Measurements from ENCODE around the gene PDE11A.

The PDE11A gene

GRCh38 chr2:177896587-177896986 is 176.0 kb downstream of the PDE11A start:
- H3K79me2 ChIP-seq (ENCODE audit: low read length): no peaks in the 10 kb centered on the region
- H4K20me1 ChIP-seq (ENCODE audit: insufficient read depth, low read length): no peaks in the 10 kb centered on the region
- no peak overlapping the region for H3K4me3 ChIP-seq (ENCODE audit: low read length)
- H3K4me1 ChIP-seq (ENCODE audit: low read length): no peaks in the 10 kb centered on the region
- no peak overlapping the region for H2AFZ ChIP-seq (ENCODE audit: low read depth, low read length)
- TF ChIP-seq CTCF (IDR thresholded peaks at IDR 0.05; ENCODE audit: low read depth, low read length): no peak
- no peak for TF ChIP-seq EZH2phosphoT487 (IDR thresholded peaks at IDR 0.05; ENCODE audit: low read depth)
- no peak overlapping the region for H3K9ac ChIP-seq (ENCODE audit: low read length)
- no peak overlapping the region for H3K4me2 ChIP-seq (ENCODE audit: low read length)
- no peaks in the 10 kb centered on the region for H3K27me3 ChIP-seq (ENCODE audit: low read depth, low read length)
- no peaks in the 10 kb centered on the region for H3K36me3 ChIP-seq (replicated peaks; ENCODE audit: low read depth, low read length)
- H3K9me3 ChIP-seq (ENCODE audit: insufficient read depth, low read length): no peaks in the 10 kb centered on the region
- H3K27ac ChIP-seq (ENCODE audit: low read length): no peak overlapping the region

- H3K36me3 ChIP-seq (replicated peaks; ENCODE audit: low read depth, low read length): no peaks in the 10 kb centered on the region
- no peaks in the 10 kb centered on the region for H3K4me1 ChIP-seq (ENCODE audit: low read length)
- no peak overlapping the region for H3K4me3 ChIP-seq (ENCODE audit: low read length)
- no peak overlapping the region for H3K27ac ChIP-seq (ENCODE audit: low read length)
- no peak overlapping the region for H2AFZ ChIP-seq (ENCODE audit: low read depth, low read length)
- no peaks in the 10 kb centered on the region for H3K9me3 ChIP-seq (ENCODE audit: insufficient read depth, low read length)
- H3K4me2 ChIP-seq (ENCODE audit: low read length): no peak overlapping the region
- H3K9ac ChIP-seq (ENCODE audit: low read length): no peak overlapping the region
- TF ChIP-seq EZH2phosphoT487 (IDR thresholded peaks at IDR 0.05; ENCODE audit: low read depth) (no peak), CTCF (IDR thresholded peaks at IDR 0.05; ENCODE audit: low read depth, low read length) (no peak)
- no peaks in the 10 kb centered on the region for H3K79me2 ChIP-seq (ENCODE audit: low read length)
- H4K20me1 ChIP-seq (ENCODE audit: insufficient read depth, low read length): no peaks in the 10 kb centered on the region
- H3K27me3 ChIP-seq (ENCODE audit: low read depth, low read length): no peaks in the 10 kb centered on the region
Observed at GRCh38 chr2:177894546-177894945, 178.0 kb downstream of the PDE11A start.

GRCh38 chr2:177893880-177894279 is 178.7 kb downstream of the PDE11A start:
- no peaks in the 10 kb centered on the region for H3K4me1 ChIP-seq (ENCODE audit: low read length)
- TF ChIP-seq EZH2phosphoT487 (IDR thresholded peaks at IDR 0.05; ENCODE audit: low read depth) (no peak), CTCF (IDR thresholded peaks at IDR 0.05; ENCODE audit: low read depth, low read length) (no peak)
- H3K4me3 ChIP-seq (ENCODE audit: low read length): no peak overlapping the region
- H3K79me2 ChIP-seq (ENCODE audit: low read length): no peaks in the 10 kb centered on the region
- H3K27me3 ChIP-seq (ENCODE audit: low read depth, low read length): no peaks in the 10 kb centered on the region
- H3K4me2 ChIP-seq (ENCODE audit: low read length): no peak overlapping the region
- H3K9me3 ChIP-seq (ENCODE audit: insufficient read depth, low read length): no peaks in the 10 kb centered on the region
- no peak overlapping the region for H3K9ac ChIP-seq (ENCODE audit: low read length)
- no peak overlapping the region for H3K27ac ChIP-seq (ENCODE audit: low read length)
- H3K36me3 ChIP-seq (replicated peaks; ENCODE audit: low read depth, low read length): no peaks in the 10 kb centered on the region
- no peaks in the 10 kb centered on the region for H4K20me1 ChIP-seq (ENCODE audit: insufficient read depth, low read length)
- H2AFZ ChIP-seq (ENCODE audit: low read depth, low read length): no peak overlapping the region

GRCh38 chr2:177891533-177891932 is 181.0 kb downstream of the PDE11A start:
- no peaks in the 10 kb centered on the region for H3K4me1 ChIP-seq (ENCODE audit: low read length)
- no peak for TF ChIP-seq CTCF (IDR thresholded peaks at IDR 0.05; ENCODE audit: low read depth, low read length)
- TF ChIP-seq EZH2phosphoT487 (IDR thresholded peaks at IDR 0.05; ENCODE audit: low read depth): no peak
- no peak overlapping the region for H3K4me2 ChIP-seq (ENCODE audit: low read length)
- H2AFZ ChIP-seq (ENCODE audit: low read depth, low read length): no peak overlapping the region
- H3K27ac ChIP-seq (ENCODE audit: low read length): no peak overlapping the region
- H3K4me3 ChIP-seq (ENCODE audit: low read length): no peak overlapping the region
- H4K20me1 ChIP-seq (ENCODE audit: insufficient read depth, low read length): no peaks in the 10 kb centered on the region
- no peak overlapping the region for H3K9ac ChIP-seq (ENCODE audit: low read length)
- no peaks in the 10 kb centered on the region for H3K36me3 ChIP-seq (replicated peaks; ENCODE audit: low read depth, low read length)
- H3K27me3 ChIP-seq (ENCODE audit: low read depth, low read length): 0 out of 2 replicates have a peak, but pooled peaks cover 3% of the 10 kb centered on the region
- H3K9me3 ChIP-seq (ENCODE audit: insufficient read depth, low read length): no peaks in the 10 kb centered on the region
- H3K79me2 ChIP-seq (ENCODE audit: low read length): no peaks in the 10 kb centered on the region
